Activated B cell treated with CpG ODN at 0.5 μM for 24 hours (primary cell): Measurements from ENCODE around the gene TRIM63. TPM values are rescaled to one million over a fixed set of nuclear protein-coding genes. Genes with fewer than 3 reads are reported as not detected.

Experiments
- ATAC-seq: fragments of 200-7000 bp; cut with Tn5 transposase; one replicate; pipeline ENCODE4 v1.10.0; 2021; ENCODE audit warnings: low read depth, mild to moderate bottlenecking, moderate library complexity
- CTCF ChIA-PET: fragments of 350-600 bp; sonication (Branson Sonifier 250); formaldehyde crosslinking; loops from one replicate; lab custom pipeline; 2021; ENCODE audit warnings: antibody characterized with exemption; lab: Charles Lee
- POLR2A ChIA-PET: fragments of 350-600 bp; sonication (Branson Sonifier 250); formaldehyde crosslinking; loops from one replicate; lab custom pipeline; 2021; ENCODE audit warnings: antibody characterized with exemption; lab: Charles Lee
- DNase-seq: peaks from one replicate; pipeline ENCODE4 v3.0.0; 2022
- H3K27ac Mint-ChIP-seq: one replicate; pipeline ENCODE4 v1.8.0; 2020; ENCODE audit warnings: mixed read lengths
- H3K27me3 Mint-ChIP-seq: one replicate; pipeline ENCODE4 v1.8.0; 2021; ENCODE audit warnings: mixed read lengths
- H3K36me3 Mint-ChIP-seq: one replicate; pipeline ENCODE4 v1.8.0; 2021; ENCODE audit warnings: low read depth, mixed read lengths
- H3K4me1 Mint-ChIP-seq: one replicate; pipeline ENCODE4 v1.8.0; 2021; ENCODE audit warnings: mixed read lengths
- H3K4me3 Mint-ChIP-seq: one replicate; pipeline ENCODE4 v1.8.0; 2020; ENCODE audit warnings: mild to moderate bottlenecking, mixed read lengths
- H3K9me3 Mint-ChIP-seq: one replicate; pipeline ENCODE4 v1.8.0; 2020; ENCODE audit warnings: mixed read lengths
- CTCF ChIP-seq: fragments of 200-600 bp; IDR thresholded peaks from one replicate; pipeline ENCODE4 v1.8.0; 2022; ENCODE audit warnings: antibody characterized with exemption, mild to moderate bottlenecking
- intact Hi-C: fragments of 100-400 bp; cut with micrococcal nuclease; formaldehyde crosslinking; loops from one replicate; pipeline ENCODE4 v1.15.1; 2024
- total RNA-seq: library from RNA; stranded (reverse); gene quantifications from 2 replicates; pipeline ENCODE4 v1.2.3, GENCODE V29; 2022

TRIM63 gene
- total RNA-seq, 1 donor from 2014 or later: not detected

GRCh38 chr1:26064553-26064952, 2.9 kb downstream of the TRIM63 start:
- ChIA-PET POLR2A (no interaction called here), CTCF (no interaction called here)
- intact Hi-C loops: no loop called here
- TF ChIP-seq CTCF: no peak
- no peaks in the 10 kb centered on the region for H3K36me3 Mint-ChIP-seq
- no peak for DNase-seq
- H3K4me3 Mint-ChIP-seq: no peak overlapping the region
- no peaks in the 10 kb centered on the region for H3K9me3 Mint-ChIP-seq
- ATAC-seq: no peak
- H3K27me3 Mint-ChIP-seq: peaks cover 19% of the 10 kb centered on the region
- no peak overlapping the region for H3K27ac Mint-ChIP-seq
- H3K4me1 Mint-ChIP-seq: no peaks in the 10 kb centered on the region

GRCh38 chr1:26060832-26061574, 6.4 kb downstream of the TRIM63 start:
- Mint-ChIP-seq H3K27ac (no peak overlapping the region), H3K4me3 (no peak overlapping the region), H3K27me3 (peaks cover 23% of the 10 kb centered on the region), H3K9me3 (no peaks in the 10 kb centered on the region), H3K36me3 (no peaks in the 10 kb centered on the region), H3K4me1 (no peaks in the 10 kb centered on the region)
- ATAC-seq (no peak), DNase-seq (no peak)
- intact Hi-C loops: no loop called here
- ChIA-PET POLR2A (no interaction called here), CTCF (no interaction called here)
- no peak for TF ChIP-seq CTCF

GRCh38 chr1:26059906-26060305, 7.5 kb downstream of the TRIM63 start:
- CTCF ChIA-PET: interaction anchor here (1.0 kb wide), 1 partner anchor 85 kb away, joined by 3 read pairs; no protein-coding TSS in a partner anchor
- Mint-ChIP-seq H3K4me1 (no peaks in the 10 kb centered on the region), H3K36me3 (no peaks in the 10 kb centered on the region), H3K27me3 (peaks cover 29% of the 10 kb centered on the region), H3K9me3 (no peaks in the 10 kb centered on the region), H3K27ac (no peak overlapping the region), H3K4me3 (no peak overlapping the region)
- ATAC-seq (no peak), DNase-seq (no peak)
- intact Hi-C loops: no loop called here
- POLR2A ChIA-PET: no interaction called here
- no peak for TF ChIP-seq CTCF

- TF ChIP-seq CTCF: no peak
- no peaks in the 10 kb centered on the region for H3K36me3 Mint-ChIP-seq
- H3K9me3 Mint-ChIP-seq: no peaks in the 10 kb centered on the region
- no peak overlapping the region for H3K27ac Mint-ChIP-seq
- ChIA-PET POLR2A (interaction anchor here (0.6 kb wide), 1 partner anchor 36 kb away, joined by 6 read pairs; no protein-coding TSS in a partner anchor), CTCF (no interaction called here)
- intact Hi-C loops: no loop called here
- no peak for ATAC-seq
- no peak overlapping the region for H3K4me3 Mint-ChIP-seq
- no peak for DNase-seq
- H3K4me1 Mint-ChIP-seq: no peaks in the 10 kb centered on the region
- H3K27me3 Mint-ChIP-seq: peaks cover 37% of the 10 kb centered on the region
Observed at GRCh38 chr1:26058052-26058595, 9.3 kb downstream of the TRIM63 start.

- Mint-ChIP-seq H3K4me3 (no peak overlapping the region), H3K27me3 (peaks cover 37% of the 10 kb centered on the region), H3K36me3 (no peaks in the 10 kb centered on the region), H3K9me3 (no peaks in the 10 kb centered on the region), H3K4me1 (no peaks in the 10 kb centered on the region), H3K27ac (no peak overlapping the region)
- TF ChIP-seq CTCF: no peak
- intact Hi-C loops: no loop called here
- ChIA-PET POLR2A (no interaction called here), CTCF (no interaction called here)
- ATAC-seq: no peak
- no peak for DNase-seq
Observed at GRCh38 chr1:26057189-26057588, 10.2 kb downstream of the TRIM63 start.
